HAP-1 (cell line): Measurements from ENCODE around the gene MIER2.
"Not testable (repeated sequence)": the region's sequence is repeated elsewhere in the genome, so short reads cannot be mapped to it uniquely, and the experiment has no call there.

Experiments used
- DNase-seq, 2 experiments: peaks; one replicate each; pipeline ENCODE4 v3.0.0-alpha.2; 2016 to 2020; ENCODE audit warnings: low spot score in 2 of 2
- H3K27me3 ChIP-seq: fragments of 250-450 bp; sonication (Bioruptor Pico); 2 replicates; pipeline ENCODE4 v1.5.1; 2020; ENCODE audit warnings: low read depth, mild to moderate bottlenecking, moderate library complexity
- H3K36me3 ChIP-seq: fragments of 250-450 bp; sonication (Bioruptor Pico); replicated peaks from 2 replicates; pipeline ENCODE4 v1.5.1; 2020; ENCODE audit warnings: mild to moderate bottlenecking
- H3K4me1 ChIP-seq: fragments of 250-450 bp; sonication (Bioruptor Pico); 2 replicates; pipeline ENCODE4 v1.5.1; 2020; ENCODE audit warnings: mild to moderate bottlenecking
- H3K4me3 ChIP-seq: fragments of 250-450 bp; sonication (Bioruptor Pico); 2 replicates; pipeline ENCODE4 v1.5.1; 2020; ENCODE audit warnings: mild to moderate bottlenecking, moderate library complexity
- H3K9me3 ChIP-seq: fragments of 250-450 bp; sonication (Bioruptor Pico); 2 replicates; pipeline ENCODE4 v1.5.1; 2020; ENCODE audit warnings: mild to moderate bottlenecking, moderate library complexity
- in situ Hi-C: fragments of 300-500 bp; cut with MboI; formaldehyde crosslinking; loops from 3 replicates; pipeline ENCODE4 v1.14.3; 2020; ENCODE audit warnings: low sequenced_read_pairs, inconsistent platforms, mixed read lengths

MIER2 gene

GRCh38 chr19:384799-385169, 40.2 kb upstream of the MIER2 start:
- in situ Hi-C loops = no loop called here
- Histone ChIP-seq H3K36me3 (no peaks in the 10 kb centered on the region), H3K4me3 (no peak overlapping the region), H3K4me1 (peaks cover 17% of the 10 kb centered on the region), H3K9me3 (peaks cover 6% of the 10 kb centered on the region; the same call in 1 of the 2 replicates), H3K27me3 (no peaks in the 10 kb centered on the region)
- DNase-seq = no peak

GRCh38 chr19:383922-384798, 39.6 kb upstream of the MIER2 start:
- in situ Hi-C loops = no loop called here
- Histone ChIP-seq H3K4me3 (no peak overlapping the region), H3K36me3 (no peaks in the 10 kb centered on the region), H3K27me3 (no peaks in the 10 kb centered on the region), H3K4me1 (peaks cover 17% of the 10 kb centered on the region), H3K9me3 (peaks cover 6% of the 10 kb centered on the region; the same call in 1 of the 2 replicates)
- peak in 1 of 2 experiments; percentile 56 for DNase-seq

GRCh38 chr19:383040-383439, 38.4 kb upstream of the MIER2 start:
- no peaks in the 10 kb centered on the region for H3K27me3 ChIP-seq

GRCh38 chr19:382578-382977, 38.0 kb upstream of the MIER2 start:
- H3K4me3 ChIP-seq, H3K27me3 ChIP-seq, in situ Hi-C loops, H3K9me3 ChIP-seq, H3K36me3 ChIP-seq, DNase-seq: not testable (repeated sequence)
- H3K4me1 ChIP-seq = peaks cover 14% of the 10 kb centered on the region

More at GRCh38 chr19:383040-383439, 38.4 kb upstream of the MIER2 start:
- no peak overlapping the region for H3K4me3 ChIP-seq
- DNase-seq = no peak
- peaks cover 17% of the 10 kb centered on the region for H3K4me1 ChIP-seq
- in situ Hi-C loops = no loop called here
- no peaks in the 10 kb centered on the region for H3K36me3 ChIP-seq
- peaks cover 4% of the 10 kb centered on the region; the same call in 1 of the 2 replicates for H3K9me3 ChIP-seq

- in situ Hi-C loops, DNase-seq, H3K36me3 ChIP-seq, H3K4me3 ChIP-seq, H3K27me3 ChIP-seq, H3K9me3 ChIP-seq: not testable (repeated sequence)
- H3K4me1 ChIP-seq = peaks cover 11% of the 10 kb centered on the region
These were observed 37.3 kb upstream of the MIER2 start for GRCh38 chr19:381901-382300.

- DNase-seq, H3K9me3 ChIP-seq, in situ Hi-C loops, H3K4me3 ChIP-seq, H3K36me3 ChIP-seq, H3K4me1 ChIP-seq, H3K27me3 ChIP-seq: not testable (repeated sequence)
These were observed 36.1 kb upstream of the MIER2 start for GRCh38 chr19:380618-381219.

GRCh38 chr19:379796-380195, 35.2 kb upstream of the MIER2 start:
- Histone ChIP-seq H3K36me3 (no peaks in the 10 kb centered on the region), H3K4me1 (no peaks in the 10 kb centered on the region), H3K27me3 (no peaks in the 10 kb centered on the region), H3K4me3 (no peak overlapping the region), H3K9me3 (no peaks in the 10 kb centered on the region; the same call in 1 of the 2 replicates)
- in situ Hi-C loops = no loop called here
- DNase-seq = no peak

- no peaks in the 10 kb centered on the region for H3K36me3 ChIP-seq
- in situ Hi-C loops = no loop called here
- DNase-seq = no peak
- H3K27me3 ChIP-seq = no peaks in the 10 kb centered on the region
- H3K9me3 ChIP-seq = no peaks in the 10 kb centered on the region; the same call in 1 of the 2 replicates
- no peak overlapping the region for H3K4me3 ChIP-seq
- H3K4me1 ChIP-seq = no peaks in the 10 kb centered on the region
These were observed 34.1 kb upstream of the MIER2 start for GRCh38 chr19:378706-379105.

GRCh38 chr19:377801-378581, 33.4 kb upstream of the MIER2 start:
- Histone ChIP-seq H3K36me3 (no peaks in the 10 kb centered on the region), H3K27me3 (no peaks in the 10 kb centered on the region), H3K9me3 (no peaks in the 10 kb centered on the region), H3K4me1 (no peaks in the 10 kb centered on the region), H3K4me3 (no peak overlapping the region)
- DNase-seq = no peak
- in situ Hi-C loops = no loop called here

GRCh38 chr19:376111-376470, 31.5 kb upstream of the MIER2 start:
- Histone ChIP-seq H3K4me3 (no peak overlapping the region), H3K9me3 (no peaks in the 10 kb centered on the region), H3K36me3 (no peaks in the 10 kb centered on the region), H3K4me1 (no peaks in the 10 kb centered on the region), H3K27me3 (no peaks in the 10 kb centered on the region)
- in situ Hi-C loops = no loop called here
- DNase-seq = no peak

GRCh38 chr19:375395-376110, 31.0 kb upstream of the MIER2 start:
- Histone ChIP-seq H3K36me3 (no peaks in the 10 kb centered on the region), H3K4me3 (no peak overlapping the region), H3K9me3 (no peaks in the 10 kb centered on the region), H3K4me1 (no peaks in the 10 kb centered on the region), H3K27me3 (no peaks in the 10 kb centered on the region)
- in situ Hi-C loops = no loop called here
- DNase-seq = no peak

GRCh38 chr19:374886-375235, 30.3 kb upstream of the MIER2 start:
- no peak overlapping the region for H3K4me3 ChIP-seq
- no peak for DNase-seq
- in situ Hi-C loops = no loop called here
- no peaks in the 10 kb centered on the region for H3K4me1 ChIP-seq
- no peaks in the 10 kb centered on the region for H3K27me3 ChIP-seq
- H3K9me3 ChIP-seq = no peaks in the 10 kb centered on the region
- no peaks in the 10 kb centered on the region for H3K36me3 ChIP-seq

GRCh38 chr19:374183-374885, 29.7 kb upstream of the MIER2 start:
- Histone ChIP-seq H3K4me3 (no peak overlapping the region), H3K4me1 (no peaks in the 10 kb centered on the region), H3K36me3 (no peaks in the 10 kb centered on the region), H3K27me3 (no peaks in the 10 kb centered on the region), H3K9me3 (no peaks in the 10 kb centered on the region)
- in situ Hi-C loops = no loop called here
- no peak for DNase-seq
